H1 (cell line): ENCODE measurements around the gene SENP1.
"Not testable (repeated sequence)": the region's sequence is repeated elsewhere in the genome, so short reads cannot be mapped to it uniquely, and the experiment has no call there.

ENCODE experiments used
- EZH2 ChIP-seq: fragments of 200-600 bp; sonication (generic); IDR thresholded peaks from 2 replicates; pipeline ENCODE4 v1.7.1; 2012; ENCODE audit warnings: low read depth, mild to moderate bottlenecking, moderate library complexity, low read length, inconsistent platforms; ENCODE audit not compliant: severe bottlenecking
- POLR2A ChIP-seq, 2 experiments: IDR thresholded peaks; 1 replicate in 1 of 2; 2 replicates in 1 of 2; pipeline ENCODE4 v1.6.1; 2011; ENCODE audit warnings: low read depth in 2 of 2, low read length in 2 of 2, mild to moderate bottlenecking in 2 of 2; ENCODE audit errors: control extremely low read depth in 1 of 2
- YY1 ChIP-seq: IDR thresholded peaks from 2 replicates; pipeline ENCODE4 v1.6.1; 2011; ENCODE audit warnings: low read depth, mild to moderate bottlenecking, low read length
- TF ChIP-seq, protein P1 (sequence below), 3 experiments: IDR thresholded peaks; 1 replicate in 2 of 3; 2 replicates in 1 of 3; pipeline versions ENCODE4 v1.5.1 to v1.6.1; 2011; ENCODE audit warnings: low read length in 3 of 3, mild to moderate bottlenecking in 3 of 3, inconsistent platforms in 2 of 3, low read depth in 1 of 3, moderate library complexity in 1 of 3; ENCODE audit not compliant: insufficient read depth in 1 of 3; ENCODE audit errors: control extremely low read depth in 1 of 3

DNA sequence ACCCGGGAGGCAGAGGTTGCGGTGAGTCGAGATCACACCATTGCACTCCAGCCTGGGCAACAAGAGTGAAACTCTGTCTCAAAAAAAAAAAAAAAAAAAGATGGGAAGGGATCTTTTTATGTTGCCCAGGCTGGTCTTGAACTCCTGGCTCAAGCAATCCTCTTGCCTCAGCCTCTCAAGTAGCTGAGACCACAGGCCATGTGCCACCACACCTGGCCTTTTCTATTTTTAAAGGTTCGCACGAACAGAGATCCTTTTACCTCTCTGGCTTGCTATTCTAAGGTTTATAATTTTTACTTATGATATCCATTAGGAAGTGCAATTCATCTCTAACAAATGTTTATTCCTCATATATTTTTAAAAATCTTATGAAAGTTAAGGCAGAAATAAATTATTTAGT lies 19.7 kb upstream of the SENP1 start:
- not testable (repeated sequence) for TF ChIP-seq YY1; POLR2A (IDR thresholded peaks at IDR 0.05; ENCODE audit: control extremely low read depth in 1 of 2, low read depth in 2 of 2, low read length in 2 of 2); EZH2
- TF ChIP-seq, protein P1, sequence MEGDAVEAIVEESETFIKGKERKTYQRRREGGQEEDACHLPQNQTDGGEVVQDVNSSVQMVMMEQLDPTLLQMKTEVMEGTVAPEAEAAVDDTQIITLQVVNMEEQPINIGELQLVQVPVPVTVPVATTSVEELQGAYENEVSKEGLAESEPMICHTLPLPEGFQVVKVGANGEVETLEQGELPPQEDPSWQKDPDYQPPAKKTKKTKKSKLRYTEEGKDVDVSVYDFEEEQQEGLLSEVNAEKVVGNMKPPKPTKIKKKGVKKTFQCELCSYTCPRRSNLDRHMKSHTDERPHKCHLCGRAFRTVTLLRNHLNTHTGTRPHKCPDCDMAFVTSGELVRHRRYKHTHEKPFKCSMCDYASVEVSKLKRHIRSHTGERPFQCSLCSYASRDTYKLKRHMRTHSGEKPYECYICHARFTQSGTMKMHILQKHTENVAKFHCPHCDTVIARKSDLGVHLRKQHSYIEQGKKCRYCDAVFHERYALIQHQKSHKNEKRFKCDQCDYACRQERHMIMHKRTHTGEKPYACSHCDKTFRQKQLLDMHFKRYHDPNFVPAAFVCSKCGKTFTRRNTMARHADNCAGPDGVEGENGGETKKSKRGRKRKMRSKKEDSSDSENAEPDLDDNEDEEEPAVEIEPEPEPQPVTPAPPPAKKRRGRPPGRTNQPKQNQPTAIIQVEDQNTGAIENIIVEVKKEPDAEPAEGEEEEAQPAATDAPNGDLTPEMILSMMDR (IDR thresholded peaks at IDR 0.05; ENCODE audit: control extremely low read depth in 1 of 3, insufficient read depth in 1 of 3, low read depth in 1 of 3, low read length in 3 of 3), result not testable (repeated sequence)
